Cardiac muscle cell (in vitro differentiated cells and primary cell): ENCODE results near the gene MSX1. TPM values are rescaled to one million over a fixed set of nuclear protein-coding genes. Genes with fewer than 3 reads are reported as not detected.

Source experiments
- DNase-seq, 2 donors: peaks; one replicate each; pipeline versions ENCODE4 v3.0.0 to v3.0.0-alpha.2; 2010 to 2017; ENCODE audit warnings: low read depth in 1 of 2, low spot score in 1 of 2
- H3K27ac ChIP-seq: fragments of 200-600 bp; sonication (generic); 2 replicates; pipeline ENCODE4 v1.5.1; 2016
- H3K27me3 ChIP-seq: fragments of 200-600 bp; sonication (generic); 2 replicates; pipeline ENCODE4 v1.6.0; 2016; ENCODE audit warnings: control low read depth
- H3K36me3 ChIP-seq: fragments of 200-600 bp; sonication (generic); 2 replicates; pipeline ENCODE4 v1.5.1; 2016; ENCODE audit warnings: control low read depth
- H3K4me1 ChIP-seq: fragments of 200-600 bp; sonication (generic); 2 replicates; pipeline ENCODE4 v1.8.1; 2017; ENCODE audit warnings: low read depth, mild to moderate bottlenecking, mixed run types
- H3K4me3 ChIP-seq: fragments of 200-600 bp; sonication (generic); 2 replicates; pipeline ENCODE4 v1.5.1; 2016; ENCODE audit warnings: mild to moderate bottlenecking
- H3K9me3 ChIP-seq: fragments of 200-600 bp; sonication (generic); 2 replicates; pipeline ENCODE4 v1.5.1; 2017; ENCODE audit warnings: low read depth, mild to moderate bottlenecking, control low read depth
- CTCF ChIP-seq: IDR thresholded peaks from 2 replicates; pipeline ENCODE4 v1.5.1; 2012; ENCODE audit warnings: low read depth, mild to moderate bottlenecking, low read length
- polyA plus RNA-seq: library from polyadenylated mRNA; unstranded; fragments of >200 nt; fragmentation: Nextera tagmentation; extraction: Ambion mirVana; gene quantifications from 2 replicates; pipeline ENCODE4 v1.2.1, GENCODE V29; 2016
- total RNA-seq: library from RNA; depleted of rRNA; stranded (reverse); fragments of >200 nt; gene quantifications from 2 replicates; pipeline ENCODE4 v1.2.3, GENCODE V29; 2016

MSX1 gene
- total and polyA plus RNA-seq, 2 experiments from 2014 or later = 15.6 to 27.5 TPM

- Histone ChIP-seq H3K27ac (no peak overlapping the region), H3K4me1 (no peaks in the 10 kb centered on the region), H3K27me3 (peaks cover 24% of the 10 kb centered on the region), H3K4me3 (no peak overlapping the region), H3K9me3 (no peaks in the 10 kb centered on the region), H3K36me3 (no peaks in the 10 kb centered on the region)
- no peak for DNase-seq
- no peak for TF ChIP-seq CTCF
Measured at GRCh38 chr4:4888695-4889094, 29.2 kb downstream of the MSX1 start.

GRCh38 chr4:4889781-4890180 lies 30.3 kb downstream of the MSX1 start:
- Histone ChIP-seq H3K4me1 (no peaks in the 10 kb centered on the region), H3K36me3 (no peaks in the 10 kb centered on the region)
- no peak for TF ChIP-seq CTCF

GRCh38 chr4:4890574-4891255 lies 31.2 kb downstream of the MSX1 start:
- H3K4me1 ChIP-seq = no peaks in the 10 kb centered on the region
- TF ChIP-seq CTCF = no peak
- no peak overlapping the region for H3K27ac ChIP-seq
- peaks cover 21% of the 10 kb centered on the region for H3K27me3 ChIP-seq
- H3K36me3 ChIP-seq = no peaks in the 10 kb centered on the region
- H3K9me3 ChIP-seq = no peaks in the 10 kb centered on the region
- DNase-seq = no peak
- H3K4me3 ChIP-seq = no peak overlapping the region

More at GRCh38 chr4:4889781-4890180, 30.3 kb downstream of the MSX1 start:
- Histone ChIP-seq H3K9me3 (no peaks in the 10 kb centered on the region), H3K27me3 (peaks cover 22% of the 10 kb centered on the region), H3K4me3 (no peak overlapping the region), H3K27ac (no peak overlapping the region)
- DNase-seq = no peak

GRCh38 chr4:4893721-4894120 lies 34.3 kb downstream of the MSX1 start:
- no peaks in the 10 kb centered on the region for H3K27me3 ChIP-seq
- H3K4me3 ChIP-seq = no peak overlapping the region
- no peak overlapping the region for H3K27ac ChIP-seq
- TF ChIP-seq CTCF = no peak
- no peaks in the 10 kb centered on the region for H3K36me3 ChIP-seq
- H3K9me3 ChIP-seq = no peaks in the 10 kb centered on the region
- no peak for DNase-seq
- H3K4me1 ChIP-seq = no peaks in the 10 kb centered on the region

GRCh38 chr4:4899202-4899925 lies 39.9 kb downstream of the MSX1 start:
- no peaks in the 10 kb centered on the region for H3K9me3 ChIP-seq
- no peak for DNase-seq
- peaks cover 19% of the 10 kb centered on the region for H3K27me3 ChIP-seq
- no peak overlapping the region for H3K27ac ChIP-seq
- TF ChIP-seq CTCF = no peak
- no peaks in the 10 kb centered on the region for H3K36me3 ChIP-seq
- no peaks in the 10 kb centered on the region for H3K4me1 ChIP-seq
- no peak overlapping the region for H3K4me3 ChIP-seq
